Activated CD8-positive, alpha-beta memory T cell treated with anti-CD3 and anti-CD28 coated beads for 48 hours (primary cell): Measurements from ENCODE around the gene ZSWIM9.

Source experiments
- DNase-seq, 3 experiments: peaks; one replicate each; pipeline ENCODE4 v3.0.0-alpha.2; 2020; ENCODE audit warnings: low read depth in 2 of 3, low spot score in 2 of 3

Gene ZSWIM9

DNA sequence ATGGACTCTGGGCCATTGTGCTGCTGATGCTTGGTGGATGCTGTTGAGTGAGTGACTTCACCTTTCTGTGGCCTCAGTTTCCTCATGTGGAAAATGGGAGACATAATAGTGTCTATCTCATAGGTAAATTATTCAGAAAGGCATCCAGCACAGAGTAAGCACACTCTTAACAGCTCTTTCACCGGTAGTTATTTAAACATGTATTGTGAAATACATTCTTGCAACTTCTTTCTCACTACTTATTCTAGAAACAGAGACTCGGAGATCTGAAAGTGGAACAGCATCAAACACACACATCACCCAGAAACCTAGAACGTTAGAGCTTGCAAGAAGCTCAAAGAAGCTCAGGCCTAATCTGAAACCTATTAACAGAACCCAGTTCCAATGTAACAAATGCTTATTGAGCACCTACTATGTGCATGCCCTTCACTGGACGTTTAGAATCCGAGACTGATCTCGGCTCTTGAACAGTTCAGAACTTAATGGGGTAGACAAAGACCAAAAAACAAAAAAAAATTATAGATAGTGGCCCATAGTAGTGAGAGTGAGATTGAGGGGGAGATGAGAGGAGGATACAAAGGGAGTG is 4.1 kb downstream of the ZSWIM9 start:
- no peak for DNase-seq

DNA sequence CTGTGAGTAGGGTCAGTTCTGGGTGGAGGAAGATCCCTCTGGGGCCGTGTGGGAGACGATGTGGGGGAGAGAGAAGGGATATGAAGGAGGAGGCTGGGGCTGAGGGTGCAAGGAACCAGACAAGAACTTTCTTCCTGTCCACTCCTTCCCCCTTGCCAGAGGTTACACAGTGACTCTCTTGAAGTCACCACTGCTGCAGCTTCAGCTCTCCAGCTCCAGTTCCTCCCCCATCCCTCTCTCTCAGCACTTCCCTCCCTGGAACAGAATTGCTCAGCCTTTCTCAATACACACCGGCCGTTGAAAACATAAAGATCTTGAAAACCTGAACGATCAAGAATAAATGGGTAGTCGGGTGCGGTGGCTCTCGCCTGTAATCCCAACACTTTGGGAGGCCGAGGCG is 5.1 kb downstream of the ZSWIM9 start:
- DNase-seq = no peak

DNA sequence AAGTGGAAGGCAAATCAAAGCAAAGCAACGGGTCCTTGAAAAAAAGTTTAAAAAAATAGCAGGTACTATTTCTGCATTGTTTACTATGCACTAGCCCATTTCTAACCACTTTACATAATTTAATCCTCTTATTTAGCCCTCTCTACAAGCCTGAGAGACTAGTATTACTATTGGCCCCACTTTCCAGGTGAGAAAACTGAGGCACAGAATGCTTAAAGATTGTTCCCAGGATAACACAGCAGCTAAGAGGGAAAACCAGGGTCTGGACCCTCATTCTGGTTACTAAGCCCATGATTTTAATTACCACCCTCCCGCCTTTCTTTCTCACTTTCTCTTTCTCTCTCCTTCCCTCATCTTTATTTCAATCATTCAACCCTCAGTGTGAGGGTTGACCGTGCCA is 5.7 kb downstream of the ZSWIM9 start:
- DNase-seq = no peak

DNA sequence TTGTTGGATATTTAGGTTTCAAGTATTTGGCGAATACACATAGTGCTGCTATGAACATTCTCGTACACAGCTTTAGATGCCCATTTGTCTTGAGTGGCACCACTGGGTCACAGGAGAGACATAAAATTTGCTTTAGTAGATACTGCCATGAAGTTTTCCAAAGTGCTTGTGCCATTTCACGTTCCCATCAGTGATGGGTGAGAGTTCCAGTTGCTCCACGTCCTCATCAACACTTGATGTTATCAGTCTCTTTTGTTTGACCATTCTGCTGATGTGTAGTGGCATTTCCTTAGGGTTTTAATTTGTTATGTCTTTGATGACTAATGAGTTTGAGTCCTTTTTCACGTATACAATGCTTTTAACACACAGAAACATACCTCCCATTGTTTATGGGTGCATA is 11.0 kb downstream of the ZSWIM9 start:
- DNase-seq = no peak

DNA sequence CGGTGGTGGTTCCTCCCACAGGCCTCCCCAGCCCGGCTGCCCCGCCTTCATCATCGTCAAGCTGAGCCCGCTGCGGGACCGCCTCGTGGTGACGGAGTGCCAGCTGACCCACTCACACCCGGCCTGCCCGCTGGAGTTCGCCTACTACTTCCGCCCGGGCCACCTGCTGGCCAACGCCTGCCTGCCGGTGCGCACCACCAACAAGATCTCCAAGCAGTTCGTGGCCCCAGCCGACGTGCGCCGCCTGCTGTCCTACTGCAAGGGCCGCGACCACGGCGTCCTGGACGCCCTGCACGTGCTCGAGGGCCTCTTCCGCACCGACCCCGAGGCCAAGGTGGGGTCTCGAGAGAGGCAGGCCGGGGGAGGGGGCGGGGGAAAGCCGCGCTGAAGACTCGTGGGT is 12.0 kb downstream of the ZSWIM9 start:
- no peak for DNase-seq

DNA sequence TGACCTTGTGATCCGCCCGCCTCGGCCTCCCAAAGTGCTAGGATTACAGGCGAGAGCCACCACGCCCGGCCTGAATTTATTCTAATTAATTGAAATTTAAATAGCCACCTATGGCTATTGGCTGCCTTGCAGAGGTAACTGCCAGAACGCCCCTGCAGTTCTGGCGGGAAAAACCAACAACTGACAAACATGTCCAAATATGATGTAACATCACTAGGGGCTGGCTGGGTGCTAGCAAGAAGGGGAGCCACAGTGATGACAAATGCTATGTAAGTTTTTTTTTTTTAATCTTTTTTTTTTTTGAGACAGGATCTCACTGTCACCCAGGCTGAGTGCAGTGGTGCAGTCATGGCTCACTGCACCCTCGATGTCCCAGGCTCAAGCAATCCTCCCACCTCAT is 12.9 kb downstream of the ZSWIM9 start:
- DNase-seq = no peak

DNA sequence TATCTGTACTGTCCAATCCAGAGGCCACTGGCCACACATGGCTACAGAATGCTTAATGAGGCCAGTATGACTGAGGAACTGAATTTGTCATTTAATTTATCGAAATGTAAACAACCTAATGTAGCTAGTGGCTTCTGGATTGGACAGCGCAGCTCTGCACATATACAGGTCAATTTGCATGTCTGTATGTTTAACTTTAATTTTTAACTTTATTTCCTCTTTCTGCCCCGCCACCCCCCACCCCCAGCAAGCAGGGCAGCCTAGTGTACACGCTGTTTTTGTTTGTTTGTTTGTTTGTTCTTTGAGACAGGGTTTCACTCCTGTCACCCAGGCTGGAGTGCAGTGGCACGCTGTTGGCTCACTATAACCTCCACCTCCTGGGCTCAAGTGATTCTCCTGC is 15.5 kb downstream of the ZSWIM9 start:
- no peak for DNase-seq

DNA sequence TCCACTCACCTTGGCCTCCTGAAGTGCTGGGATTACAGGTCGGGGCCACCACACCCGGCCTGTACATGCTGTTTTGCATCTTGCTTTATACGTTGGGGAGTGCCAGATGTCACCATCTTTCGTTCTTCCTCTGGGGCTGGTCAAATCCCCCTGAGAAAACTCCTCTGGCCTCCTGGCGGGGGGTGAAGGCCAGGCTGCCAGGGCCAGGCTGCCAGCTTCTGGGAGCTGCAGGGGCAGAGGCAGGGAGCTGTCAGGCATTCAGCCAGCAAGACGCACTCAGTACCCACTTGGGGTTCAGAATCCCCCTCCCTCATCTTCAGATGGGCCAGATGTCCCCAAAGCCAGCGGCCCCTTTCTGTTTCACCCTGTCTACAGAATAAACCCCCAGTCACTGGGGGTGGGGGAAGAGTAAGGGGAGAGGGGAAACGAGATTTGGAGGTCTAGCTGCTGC is 16.1 kb downstream of the ZSWIM9 start:
- DNase-seq = no peak

DNA sequence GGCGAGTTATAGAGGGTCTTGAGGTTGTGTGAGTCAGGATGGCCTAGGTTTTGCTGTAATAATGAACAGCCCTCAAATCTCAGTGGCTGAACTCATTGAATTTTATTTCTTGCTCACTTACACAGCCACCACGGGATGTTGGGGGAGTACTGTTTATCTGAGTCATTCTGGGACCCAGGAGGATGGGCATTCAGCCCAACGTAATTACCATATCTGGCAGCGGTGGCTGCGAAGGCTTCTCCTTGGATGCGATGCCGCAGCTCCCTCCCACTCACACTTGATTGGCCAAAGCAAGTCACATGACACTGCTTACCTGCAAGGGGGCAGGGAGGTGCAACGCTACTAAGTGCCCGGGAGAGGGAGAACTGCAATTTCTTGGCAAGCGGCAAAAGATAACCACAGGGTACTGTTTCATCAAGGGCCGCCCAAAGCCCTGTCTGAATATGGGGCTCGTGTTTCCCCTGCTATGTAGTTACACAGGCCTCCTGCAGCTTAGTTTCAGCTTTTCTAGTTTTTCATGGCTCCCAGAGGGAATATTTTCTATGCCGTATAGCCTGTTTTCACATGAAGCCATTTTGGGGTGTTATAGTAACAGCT is 19.9 kb downstream of the ZSWIM9 start:
- DNase-seq = peak in 1 of 3 experiments; percentile 27

DNA sequence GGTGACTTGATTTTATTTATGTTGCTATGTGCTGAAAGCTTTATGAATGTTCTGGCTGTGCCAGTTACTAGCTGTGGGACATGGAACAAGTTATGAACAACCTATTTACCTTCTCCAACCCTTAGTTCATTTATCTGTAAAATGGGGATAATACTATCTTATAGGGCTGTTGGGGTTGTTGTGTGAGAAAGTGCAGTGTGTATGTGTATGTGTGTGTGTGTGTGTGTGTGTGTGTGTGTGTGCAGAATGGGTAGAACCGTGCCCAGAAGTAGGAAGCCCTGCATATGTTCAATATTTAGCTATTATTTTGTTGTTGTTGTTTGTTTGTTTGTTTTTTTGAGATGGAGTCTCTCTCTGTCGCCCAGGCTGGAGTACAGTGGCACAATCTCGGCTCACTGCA is 20.4 kb downstream of the ZSWIM9 start:
- DNase-seq = no peak

DNA sequence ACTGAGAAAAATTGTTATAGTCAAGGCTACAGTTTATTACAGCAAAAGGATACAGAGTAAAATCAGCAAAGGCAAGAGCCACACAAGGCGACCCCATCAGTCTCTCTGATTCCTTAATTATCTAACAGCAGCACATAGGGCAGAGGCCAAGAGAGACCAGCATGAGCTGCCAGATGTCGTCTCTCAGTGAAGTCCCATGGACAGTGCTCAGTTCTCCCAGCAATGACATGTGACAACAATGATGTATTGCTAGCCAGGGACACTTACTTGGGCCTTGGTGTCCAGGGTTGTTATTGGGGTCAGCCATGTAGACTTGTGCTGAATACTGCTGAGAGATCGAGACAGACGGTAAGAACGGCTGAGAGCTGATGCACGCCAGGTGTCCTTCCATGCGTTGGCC is 22.3 kb downstream of the ZSWIM9 start:
- no peak for DNase-seq

DNA sequence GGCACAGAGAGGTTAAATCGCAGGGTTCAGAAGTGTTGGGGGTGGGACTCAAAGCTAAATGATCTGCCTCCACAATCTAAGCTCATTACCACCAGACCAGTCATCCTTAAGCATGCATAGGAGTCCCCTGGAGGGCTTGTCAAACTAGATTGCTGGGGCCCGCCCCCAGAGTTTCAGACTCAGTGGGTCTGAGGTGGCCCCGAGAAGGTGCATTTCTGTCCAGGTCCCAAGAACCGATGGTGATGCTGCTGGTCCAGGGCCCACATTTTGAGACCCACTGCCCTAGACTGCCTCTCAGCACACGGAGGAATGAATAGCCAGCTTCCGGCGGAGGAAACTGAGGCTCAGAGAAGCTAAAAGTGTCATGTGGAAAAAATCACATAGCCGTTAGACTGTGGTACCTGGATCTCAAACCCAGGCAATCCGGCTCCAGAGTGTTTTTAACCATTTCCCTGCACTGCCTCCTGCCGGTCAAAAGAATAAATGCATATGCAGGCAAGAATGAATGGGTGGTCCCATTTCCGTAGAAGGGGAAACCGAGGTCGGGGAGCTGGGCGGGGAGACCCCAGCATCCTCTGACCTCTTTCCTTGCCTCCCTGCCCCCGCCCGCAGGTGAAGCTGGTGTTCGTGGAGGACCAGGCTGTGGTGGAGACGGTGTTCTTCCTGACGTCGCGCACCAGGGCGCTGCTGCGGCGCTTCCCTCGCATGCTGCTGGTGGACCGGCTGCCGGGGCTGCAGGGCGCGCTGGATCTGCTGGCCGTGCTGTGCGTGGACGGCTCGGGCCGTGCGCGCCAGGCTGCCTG is 23.8 kb downstream of the ZSWIM9 start:
- no peak for DNase-seq

DNA sequence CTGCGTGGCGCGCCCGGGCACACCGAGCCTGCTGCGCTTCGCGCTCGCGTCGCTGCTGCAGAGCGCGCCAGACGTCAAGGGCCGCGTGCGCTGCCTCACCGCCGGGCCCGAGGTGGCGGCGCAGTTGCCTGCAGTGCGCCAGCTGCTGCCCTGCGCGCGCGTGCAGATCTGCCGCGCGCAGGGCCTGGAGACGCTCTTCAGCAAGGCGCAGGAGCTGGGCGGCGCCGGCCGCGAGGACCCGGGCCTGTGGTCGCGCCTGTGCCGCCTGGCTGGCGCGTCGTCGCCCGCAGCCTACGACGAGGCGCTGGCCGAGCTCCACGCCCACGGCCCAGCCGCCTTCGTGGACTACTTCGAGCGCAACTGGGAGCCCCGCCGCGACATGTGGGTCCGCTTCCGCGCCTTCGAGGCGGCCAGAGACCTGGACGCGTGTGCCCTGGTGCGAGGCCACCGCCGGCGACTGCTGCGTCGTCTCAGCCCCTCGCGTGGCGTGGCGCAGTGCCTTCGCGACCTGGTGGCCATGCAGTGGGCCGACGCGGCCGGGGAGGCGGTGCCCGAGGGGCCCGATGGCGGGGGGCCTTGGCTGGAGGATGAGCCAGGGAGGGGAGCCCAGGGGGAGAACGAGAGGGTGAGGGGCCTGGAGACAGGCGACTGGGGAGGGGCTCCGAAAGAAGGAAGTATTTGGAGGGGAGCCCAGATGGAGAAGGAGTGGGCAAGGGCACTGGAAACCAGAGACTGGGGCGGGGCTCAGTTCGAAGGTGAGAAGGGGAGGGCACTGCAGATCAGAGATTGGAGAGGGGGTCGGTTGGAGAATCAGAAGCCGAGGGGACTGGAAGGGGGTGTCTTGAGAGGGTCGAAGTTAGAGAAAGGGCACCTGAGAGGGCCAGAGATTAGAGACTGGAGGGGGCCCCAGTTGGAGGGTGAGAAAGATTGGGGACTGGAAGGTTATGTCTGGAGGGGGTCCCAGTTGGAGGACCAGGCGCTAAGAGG is 24.7 kb downstream of the ZSWIM9 start:
- no peak for DNase-seq

DNA sequence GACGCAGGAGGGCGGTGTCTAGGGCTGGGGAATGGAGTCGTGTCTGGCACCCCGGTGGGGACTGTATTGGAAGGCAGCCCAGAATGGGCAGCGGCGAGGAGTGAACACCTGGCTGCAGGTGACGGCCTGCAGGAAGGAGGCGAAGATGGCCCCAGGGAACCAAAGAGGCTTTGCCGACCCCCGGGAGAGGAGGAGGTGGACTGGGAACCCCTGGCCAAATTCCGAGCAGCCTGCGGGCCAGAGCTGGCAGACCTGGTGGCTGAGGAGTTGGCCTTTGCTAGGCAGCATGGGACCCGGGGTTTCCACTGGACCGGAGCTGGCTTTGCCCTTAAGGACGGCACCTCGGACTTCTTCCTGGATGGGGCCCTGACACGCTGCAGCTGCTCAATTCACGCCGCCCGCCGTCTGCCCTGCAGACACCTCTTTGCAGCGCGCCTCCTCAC is 25.9 kb downstream of the ZSWIM9 start:
- no peak for DNase-seq

DNA sequence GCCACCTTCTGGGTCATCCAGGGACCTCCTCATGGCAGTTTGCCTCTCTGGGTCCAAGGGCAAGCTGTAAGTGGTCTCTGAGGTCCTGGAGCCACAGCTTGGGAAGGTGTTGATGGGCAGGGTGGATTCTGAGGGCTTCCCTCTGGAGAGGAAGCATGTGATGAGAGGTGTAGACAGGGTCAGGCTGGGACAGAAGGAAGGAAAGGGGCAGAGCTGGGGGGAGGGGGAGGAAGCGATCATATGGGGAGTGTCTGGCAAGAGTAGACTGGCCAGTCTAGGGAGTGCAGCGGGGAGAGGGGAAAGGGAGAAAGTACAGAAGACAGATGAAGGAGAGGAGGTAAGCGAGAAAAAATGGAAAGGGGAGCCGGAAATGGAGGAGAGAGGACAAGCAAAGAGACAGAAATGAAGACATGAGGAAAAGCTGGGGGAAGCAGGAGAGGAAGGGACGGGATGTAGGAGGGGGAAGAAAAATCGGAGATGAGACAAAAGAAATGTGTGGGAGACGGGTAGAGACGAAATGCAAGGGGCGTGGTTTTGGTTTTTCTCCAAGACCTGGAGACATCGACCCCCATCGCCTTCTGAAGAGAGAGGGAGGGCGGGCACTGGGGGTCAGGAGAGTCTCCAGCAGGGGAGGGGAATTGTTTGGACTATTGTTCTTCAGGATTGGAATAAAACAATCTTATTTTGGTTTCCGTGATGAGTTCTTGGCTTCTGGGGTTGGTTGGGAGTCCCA is 26.6 kb downstream of the ZSWIM9 start:
- no peak for DNase-seq

DNA sequence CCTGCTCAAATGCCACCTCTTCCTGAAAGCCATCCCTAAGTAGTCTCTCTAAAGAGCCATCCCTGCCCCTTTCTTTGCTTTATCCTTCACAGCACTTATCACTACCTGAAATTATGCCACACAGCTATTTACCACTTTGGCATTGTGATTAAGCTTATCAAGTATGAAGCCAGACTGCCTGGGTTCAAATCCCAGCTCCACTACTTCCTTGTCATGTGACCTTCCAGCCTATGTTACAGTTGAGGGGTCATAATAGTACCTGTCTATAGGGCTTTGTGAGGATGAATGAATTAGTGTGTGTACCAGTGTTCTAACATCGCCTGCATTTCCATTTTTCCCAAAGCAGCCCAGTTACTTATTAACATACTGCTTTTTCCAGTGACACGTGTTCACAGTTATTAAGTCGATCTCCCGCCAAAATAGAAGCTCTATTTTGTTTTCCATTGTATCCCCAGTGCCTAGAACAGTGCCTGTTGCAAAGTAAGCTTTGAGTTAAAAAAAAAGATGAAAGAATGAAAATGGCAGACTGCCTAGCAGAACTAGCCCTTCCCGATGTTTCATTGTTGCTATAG is 32.8 kb downstream of the ZSWIM9 start:
- no peak for DNase-seq

DNA sequence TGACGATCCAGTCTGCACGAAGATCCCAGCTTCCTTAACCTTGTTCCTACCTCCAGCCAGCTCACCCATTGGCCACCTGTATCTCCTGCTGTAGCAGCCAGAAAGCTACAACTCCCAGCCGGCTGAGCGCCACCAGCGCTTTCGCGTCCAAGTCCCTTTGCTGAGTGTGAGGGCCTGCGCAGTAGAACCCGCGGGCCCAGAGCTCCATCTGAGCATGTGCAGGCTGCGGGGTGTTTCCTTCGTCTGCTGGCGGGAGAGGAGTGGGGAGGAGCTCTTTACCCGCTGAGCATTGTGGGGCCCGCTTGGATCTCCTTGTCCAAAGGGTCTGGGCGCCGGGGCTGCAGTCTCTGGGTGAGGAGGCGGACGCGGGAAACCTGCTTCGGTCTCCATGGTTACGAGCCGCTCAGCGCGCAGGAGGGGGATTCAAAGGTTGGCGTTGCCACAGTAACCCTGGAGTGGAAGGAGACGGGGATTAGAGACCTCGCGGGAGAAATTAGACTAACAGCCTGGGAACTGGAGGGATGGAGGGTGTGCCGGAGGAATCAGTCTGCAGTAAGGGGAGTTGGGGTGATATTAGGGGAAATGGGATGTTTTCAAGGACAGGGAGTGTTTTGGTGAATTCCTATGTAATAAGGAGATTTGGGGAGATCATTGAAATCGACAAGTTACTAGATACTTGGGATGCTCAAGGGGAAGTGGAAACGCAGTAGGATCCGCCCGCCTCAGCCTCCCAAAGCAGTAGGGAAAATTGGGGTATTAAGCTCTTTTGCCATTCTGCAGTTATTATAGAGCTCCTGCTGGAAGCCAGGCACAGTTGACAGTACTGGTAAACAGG is 33.5 kb downstream of the ZSWIM9 start:
- DNase-seq = peak; percentile 73 to 86 (median 80)

DNA sequence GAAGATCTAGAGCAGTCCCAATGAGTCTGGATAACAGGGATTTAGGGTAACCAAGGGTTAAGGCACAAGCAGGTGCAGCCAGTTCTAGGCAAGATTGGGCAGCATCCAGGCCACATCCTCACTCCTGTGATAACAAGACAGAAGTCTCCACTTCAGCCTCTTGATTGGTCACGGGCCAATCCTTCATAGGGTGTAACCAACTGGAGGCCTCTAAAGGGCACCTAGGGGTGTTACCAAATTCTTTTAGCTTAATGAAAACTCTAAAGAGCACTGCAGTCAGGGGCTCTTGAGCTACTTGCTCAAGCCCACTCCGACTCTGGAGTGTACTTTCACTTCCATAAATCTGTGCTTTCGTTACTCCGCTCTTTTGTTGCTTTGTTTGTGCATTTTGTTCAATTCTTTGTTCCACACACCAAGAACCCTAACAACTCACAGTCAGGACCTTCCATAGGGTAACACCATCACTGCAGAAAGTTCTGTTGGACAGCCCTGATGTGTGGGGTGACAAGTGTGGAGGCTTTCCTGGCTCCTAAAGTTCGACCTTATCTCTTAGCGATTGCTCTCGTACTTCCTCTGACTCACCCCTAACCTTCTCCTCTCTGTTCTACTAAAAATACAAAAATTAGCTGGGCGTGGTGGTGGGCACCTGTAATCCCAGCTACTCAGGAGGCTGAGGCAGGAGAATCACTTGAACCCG is 36.1 kb downstream of the ZSWIM9 start:
- DNase-seq = no peak

DNA sequence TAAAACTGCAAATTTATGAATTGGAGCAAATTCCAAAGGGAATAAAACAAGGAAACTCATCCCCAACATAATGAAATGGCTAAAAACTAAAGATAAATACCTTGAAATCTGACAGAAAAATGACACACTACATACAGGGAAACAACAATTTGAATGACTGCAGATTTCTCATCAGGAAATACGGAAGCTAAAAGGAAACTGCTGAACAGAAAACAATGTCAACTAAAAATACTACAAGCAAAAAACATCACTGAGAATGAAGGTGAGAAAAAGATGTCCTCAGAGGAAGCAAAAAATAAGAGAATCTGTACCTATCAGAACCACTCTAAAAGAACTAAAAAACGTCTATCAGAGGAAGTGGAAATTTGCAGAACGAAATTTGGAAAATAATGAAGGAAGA is 39.5 kb downstream of the ZSWIM9 start:
- no peak for DNase-seq
